ENCODE data around the gene MOB4.

Gene MOB4

DNA sequence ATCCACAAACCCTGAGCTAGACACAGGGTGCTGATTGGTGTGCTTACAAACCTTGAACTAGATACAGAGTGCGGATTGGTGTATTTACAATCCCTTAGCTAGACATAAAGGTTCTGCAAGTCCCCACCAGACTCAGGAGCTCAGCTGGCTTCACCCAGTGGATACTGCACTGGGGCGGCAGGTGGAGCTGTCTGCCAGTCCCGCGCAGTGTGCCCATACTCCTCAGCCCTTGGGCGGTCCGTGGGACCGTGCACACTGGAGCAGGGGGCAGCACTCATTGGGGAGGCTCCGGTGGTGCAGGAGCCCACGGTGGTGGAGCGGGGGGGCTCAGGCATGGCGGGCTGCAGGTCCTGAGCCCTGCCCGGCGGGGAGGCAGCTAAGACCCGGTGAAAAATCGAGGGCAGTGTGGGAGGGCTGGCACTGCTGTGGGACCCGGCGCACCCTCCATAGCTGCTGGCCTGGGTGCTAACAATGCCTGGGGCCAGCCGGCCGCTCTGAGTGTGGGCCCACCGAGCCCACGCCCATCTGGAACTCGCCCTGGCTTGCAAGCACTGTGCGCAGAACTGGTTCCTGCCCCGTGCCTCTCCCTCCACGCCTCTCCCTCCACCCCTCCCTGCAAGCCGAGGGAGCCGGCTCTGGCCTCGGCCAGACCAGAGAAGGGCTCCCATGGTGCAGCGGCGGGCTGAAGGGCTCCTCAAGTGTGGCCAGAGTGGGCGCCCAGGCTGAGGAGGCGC is 75.6 kb downstream of the MOB4 start:
- H3K27ac ChIP-seq = no peak overlapping the region
- no peak overlapping the region for H3K4me3 ChIP-seq
- no peak for DNase-seq (ENCODE audit: low spot score)
- TF ChIP-seq, protein P1, sequence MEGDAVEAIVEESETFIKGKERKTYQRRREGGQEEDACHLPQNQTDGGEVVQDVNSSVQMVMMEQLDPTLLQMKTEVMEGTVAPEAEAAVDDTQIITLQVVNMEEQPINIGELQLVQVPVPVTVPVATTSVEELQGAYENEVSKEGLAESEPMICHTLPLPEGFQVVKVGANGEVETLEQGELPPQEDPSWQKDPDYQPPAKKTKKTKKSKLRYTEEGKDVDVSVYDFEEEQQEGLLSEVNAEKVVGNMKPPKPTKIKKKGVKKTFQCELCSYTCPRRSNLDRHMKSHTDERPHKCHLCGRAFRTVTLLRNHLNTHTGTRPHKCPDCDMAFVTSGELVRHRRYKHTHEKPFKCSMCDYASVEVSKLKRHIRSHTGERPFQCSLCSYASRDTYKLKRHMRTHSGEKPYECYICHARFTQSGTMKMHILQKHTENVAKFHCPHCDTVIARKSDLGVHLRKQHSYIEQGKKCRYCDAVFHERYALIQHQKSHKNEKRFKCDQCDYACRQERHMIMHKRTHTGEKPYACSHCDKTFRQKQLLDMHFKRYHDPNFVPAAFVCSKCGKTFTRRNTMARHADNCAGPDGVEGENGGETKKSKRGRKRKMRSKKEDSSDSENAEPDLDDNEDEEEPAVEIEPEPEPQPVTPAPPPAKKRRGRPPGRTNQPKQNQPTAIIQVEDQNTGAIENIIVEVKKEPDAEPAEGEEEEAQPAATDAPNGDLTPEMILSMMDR (IDR thresholded peaks at IDR 0.05) = no peak

- DNase-seq (ENCODE audit: low spot score) = no peak
- TF ChIP-seq, protein P1 (IDR thresholded peaks at IDR 0.05) = no peak
Observed at GRCh38 chr2:197596766-197597165, 80.9 kb downstream of the MOB4 start.

DNA sequence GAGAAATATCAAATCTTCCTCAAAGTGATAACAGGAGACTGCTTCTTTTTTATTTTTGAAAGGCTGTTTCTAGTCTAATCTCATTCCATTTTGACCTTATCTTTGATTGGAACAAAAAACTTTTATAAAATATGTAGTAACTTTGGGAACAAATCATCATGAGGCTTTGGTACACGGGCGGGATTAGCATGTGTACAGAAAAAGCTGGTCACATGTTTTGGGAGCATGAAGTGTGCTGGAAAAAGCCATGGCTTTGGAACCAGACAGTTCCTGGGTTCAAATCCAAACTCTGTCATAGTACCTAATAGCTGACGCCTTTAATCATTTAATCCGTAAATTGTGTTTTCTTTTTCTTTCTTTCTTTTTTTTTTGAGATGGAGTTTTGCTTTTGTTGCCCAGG is 81.3 kb downstream of the MOB4 start:
- no peak overlapping the region for H3K4me3 ChIP-seq
- H3K27ac ChIP-seq = no peak overlapping the region
- TF ChIP-seq, protein P1 (IDR thresholded peaks at IDR 0.05) = no peak
- DNase-seq (ENCODE audit: low spot score) = no peak

More at GRCh38 chr2:197596766-197597165, 80.9 kb downstream of the MOB4 start:
- H3K4me3 ChIP-seq = no peak overlapping the region
- H3K27ac ChIP-seq = no peak overlapping the region

DNA sequence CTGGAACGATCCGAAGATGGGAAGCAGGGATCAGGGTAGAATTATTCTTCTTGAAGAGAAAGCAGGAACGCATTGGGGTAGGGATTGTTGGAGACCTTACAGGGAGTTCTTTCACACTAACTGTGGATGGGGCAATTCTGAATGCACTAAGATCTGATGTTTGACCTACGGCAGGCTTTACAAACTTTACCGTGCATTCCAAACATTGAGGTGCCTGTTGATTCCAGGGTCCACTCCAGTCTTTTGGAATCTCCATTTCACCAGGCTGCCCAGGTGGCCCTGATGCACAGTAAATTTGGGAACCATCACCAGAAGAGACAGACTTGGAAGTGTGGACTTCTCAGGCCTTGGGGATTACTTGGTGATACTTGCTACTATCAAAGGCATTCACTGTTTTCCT is 82.6 kb downstream of the MOB4 start:
- Histone ChIP-seq H3K27ac (no peak overlapping the region), H3K4me3 (no peak overlapping the region)
- no peak for DNase-seq (ENCODE audit: low spot score)
- TF ChIP-seq, protein P1 (IDR thresholded peaks at IDR 0.05) = no peak

- TF ChIP-seq, protein P1 (IDR thresholded peaks at IDR 0.05) = no peak
- H3K4me3 ChIP-seq = no peak overlapping the region
- no peak for DNase-seq (ENCODE audit: low spot score)
- H3K27ac ChIP-seq = no peak overlapping the region
Observed at GRCh38 chr2:197599285-197599965, 83.6 kb downstream of the MOB4 start.

DNA sequence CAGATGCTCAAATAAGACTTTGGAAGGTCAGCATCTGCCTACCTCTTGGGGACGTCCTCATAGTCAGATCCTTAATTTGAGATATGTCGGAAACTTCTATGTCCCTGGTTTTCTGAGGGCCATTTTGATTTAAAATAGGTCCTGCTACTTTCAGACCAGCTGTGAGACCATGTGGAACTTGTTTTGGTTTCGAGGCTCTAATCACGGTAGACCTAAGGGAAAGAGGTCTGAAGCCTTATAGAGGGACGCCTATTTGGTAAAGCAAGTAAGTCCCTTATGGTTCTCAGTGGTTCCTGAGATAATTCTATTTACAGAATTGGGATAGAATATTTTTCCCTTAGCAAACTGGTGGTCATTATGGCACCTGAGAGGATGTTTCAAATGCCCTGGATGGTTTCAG is 84.4 kb downstream of the MOB4 start:
- Histone ChIP-seq H3K4me3 (no peak overlapping the region), H3K27ac (no peak overlapping the region)
- TF ChIP-seq, protein P1 (IDR thresholded peaks at IDR 0.05) = no peak
- no peak for DNase-seq (ENCODE audit: low spot score)

DNA sequence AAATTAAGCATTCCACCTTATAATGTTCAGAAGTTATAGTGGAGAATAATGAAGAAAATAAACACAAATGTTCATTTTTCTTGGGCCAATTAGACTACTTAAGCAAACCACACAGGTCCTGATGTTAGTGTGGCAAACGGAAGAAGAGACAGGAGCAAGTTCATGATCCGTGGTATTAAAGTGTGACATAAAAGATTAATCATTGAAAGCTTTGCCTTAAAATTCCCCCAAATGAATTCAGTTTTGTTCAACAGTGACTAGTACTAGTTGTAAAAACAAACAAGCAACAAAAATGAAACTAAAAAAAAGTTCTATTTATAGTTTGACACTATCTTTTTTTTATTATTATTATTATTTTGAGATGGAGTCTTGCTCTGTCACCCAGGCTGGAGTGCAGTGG is 85.9 kb downstream of the MOB4 start:
- Histone ChIP-seq H3K4me3 (no peak overlapping the region), H3K27ac (no peak overlapping the region)
- TF ChIP-seq, protein P1 (IDR thresholded peaks at IDR 0.05) = no peak
- no peak for DNase-seq (ENCODE audit: low spot score)
